ENCODE data around the gene PRRC2B.

The PRRC2B gene

DNA sequence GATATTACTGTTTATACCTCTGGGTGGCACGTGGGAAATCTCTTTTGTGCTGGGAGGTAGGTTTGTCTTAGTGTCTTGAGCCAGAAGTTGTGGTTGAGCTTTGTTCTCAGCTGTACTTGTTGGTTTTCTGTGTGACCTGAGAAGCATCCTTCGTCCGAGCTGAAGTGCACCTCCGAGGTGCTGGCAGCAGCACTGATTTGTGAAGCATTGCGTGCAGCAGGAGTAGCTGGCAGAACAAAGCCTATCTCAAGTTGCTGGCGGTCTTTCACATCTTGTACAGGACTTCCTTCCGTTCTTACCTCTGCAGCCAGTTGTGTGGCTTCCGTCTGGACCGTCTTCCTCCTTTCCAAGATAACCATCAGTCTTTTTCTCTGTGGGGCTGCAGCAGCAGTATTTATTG is 4.3 kb downstream of the PRRC2B start:
- no peaks in the 10 kb centered on the region for H3K9me3 Mint-ChIP-seq
- H3K36me3 Mint-ChIP-seq, result peaks cover 77% of the 10 kb centered on the region
- peak; percentile 33 for ATAC-seq
- peak in 1 of 2 donors; percentile 65 for DNase-seq (ENCODE audit: low spot score in 2 of 2)
- H3K4me1 Mint-ChIP-seq, result peaks cover 77% of the 10 kb centered on the region
- H3K4me3 Mint-ChIP-seq, result peak overlapping the region; percentile 84
- peak overlapping the region; percentile 92 for H3K27ac Mint-ChIP-seq

DNA sequence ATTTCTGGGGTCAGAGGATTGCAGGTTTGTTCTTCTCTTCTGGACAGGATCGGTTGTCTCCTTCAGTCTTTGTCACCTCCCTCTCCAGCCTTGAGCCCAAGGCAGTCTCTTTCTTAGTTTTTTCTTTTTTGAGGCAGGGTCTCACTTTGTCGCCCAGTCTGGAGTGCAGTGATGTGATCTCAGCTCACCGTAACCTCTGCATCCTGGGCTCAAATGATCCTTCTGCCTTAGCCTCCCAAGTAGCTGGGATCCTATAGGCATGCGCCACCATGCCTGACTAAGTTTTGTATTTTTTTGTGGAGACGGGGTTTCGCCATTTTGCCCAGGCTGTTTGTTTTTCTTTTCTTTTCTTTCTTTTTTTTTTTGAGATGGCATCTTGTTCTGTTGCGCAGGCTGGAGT is 6.1 kb downstream of the PRRC2B start:
- peak overlapping the region; percentile 20 for H3K4me3 Mint-ChIP-seq
- no peaks in the 10 kb centered on the region for H3K9me3 Mint-ChIP-seq
- DNase-seq (ENCODE audit: low spot score in 2 of 2), result no peak
- peak overlapping the region; percentile 40 for H3K27ac Mint-ChIP-seq
- peaks cover 90% of the 10 kb centered on the region for H3K36me3 Mint-ChIP-seq
- peaks cover 80% of the 10 kb centered on the region for H3K4me1 Mint-ChIP-seq
- no peak for ATAC-seq

DNA sequence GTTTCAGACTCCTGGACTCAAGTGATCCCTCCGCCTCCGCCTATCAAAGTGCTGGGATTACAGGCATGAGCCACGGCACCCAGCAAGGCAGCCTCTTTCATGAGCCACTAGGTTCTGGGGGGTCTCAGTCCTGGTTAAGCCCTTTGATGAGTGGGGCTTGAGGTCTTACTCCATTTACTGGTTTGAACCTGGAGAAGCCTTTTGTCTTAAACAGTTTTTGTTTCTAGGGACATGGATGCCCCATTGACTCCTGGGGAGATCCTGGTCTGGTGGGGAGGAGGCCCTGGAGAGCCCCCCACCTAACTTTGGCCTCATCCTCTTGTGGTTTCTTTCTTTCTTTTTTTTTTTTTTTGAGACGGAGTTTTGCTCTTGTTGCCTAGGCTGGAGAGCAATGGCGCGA is 6.7 kb downstream of the PRRC2B start:
- H3K9me3 Mint-ChIP-seq, result no peaks in the 10 kb centered on the region
- H3K4me3 Mint-ChIP-seq, result no peak overlapping the region
- DNase-seq (ENCODE audit: low spot score in 2 of 2), result no peak
- ATAC-seq, result no peak
- H3K4me1 Mint-ChIP-seq, result peaks cover 80% of the 10 kb centered on the region
- H3K36me3 Mint-ChIP-seq, result peaks cover 85% of the 10 kb centered on the region
- peak overlapping the region; percentile 68 for H3K27ac Mint-ChIP-seq

DNA sequence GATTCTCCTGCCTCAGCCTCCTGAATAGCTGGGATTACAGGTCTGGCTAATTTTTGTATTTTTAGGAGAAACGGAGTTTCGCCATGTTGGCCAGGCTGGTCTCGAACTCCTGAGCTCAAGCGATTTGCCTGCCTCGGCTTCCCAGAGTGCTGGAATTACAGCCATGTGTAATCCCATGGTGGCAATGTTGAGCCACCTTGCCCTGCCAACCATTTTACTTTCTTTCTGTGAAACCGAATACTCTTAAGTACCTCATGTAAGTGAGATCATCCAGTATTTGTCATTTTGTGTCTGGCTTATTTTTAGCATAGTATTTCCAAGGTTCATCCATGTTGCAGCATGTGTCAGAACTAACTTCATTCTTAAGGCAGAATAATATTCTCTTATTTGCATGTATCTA is 8.2 kb downstream of the PRRC2B start:
- H3K9me3 Mint-ChIP-seq, result no peaks in the 10 kb centered on the region
- no peak for ATAC-seq
- peaks cover 81% of the 10 kb centered on the region for H3K36me3 Mint-ChIP-seq
- H3K4me1 Mint-ChIP-seq, result peaks cover 80% of the 10 kb centered on the region
- DNase-seq (ENCODE audit: low spot score in 2 of 2), result no peak
- H3K4me3 Mint-ChIP-seq, result no peak overlapping the region
- peak overlapping the region; percentile 37 for H3K27ac Mint-ChIP-seq

DNA sequence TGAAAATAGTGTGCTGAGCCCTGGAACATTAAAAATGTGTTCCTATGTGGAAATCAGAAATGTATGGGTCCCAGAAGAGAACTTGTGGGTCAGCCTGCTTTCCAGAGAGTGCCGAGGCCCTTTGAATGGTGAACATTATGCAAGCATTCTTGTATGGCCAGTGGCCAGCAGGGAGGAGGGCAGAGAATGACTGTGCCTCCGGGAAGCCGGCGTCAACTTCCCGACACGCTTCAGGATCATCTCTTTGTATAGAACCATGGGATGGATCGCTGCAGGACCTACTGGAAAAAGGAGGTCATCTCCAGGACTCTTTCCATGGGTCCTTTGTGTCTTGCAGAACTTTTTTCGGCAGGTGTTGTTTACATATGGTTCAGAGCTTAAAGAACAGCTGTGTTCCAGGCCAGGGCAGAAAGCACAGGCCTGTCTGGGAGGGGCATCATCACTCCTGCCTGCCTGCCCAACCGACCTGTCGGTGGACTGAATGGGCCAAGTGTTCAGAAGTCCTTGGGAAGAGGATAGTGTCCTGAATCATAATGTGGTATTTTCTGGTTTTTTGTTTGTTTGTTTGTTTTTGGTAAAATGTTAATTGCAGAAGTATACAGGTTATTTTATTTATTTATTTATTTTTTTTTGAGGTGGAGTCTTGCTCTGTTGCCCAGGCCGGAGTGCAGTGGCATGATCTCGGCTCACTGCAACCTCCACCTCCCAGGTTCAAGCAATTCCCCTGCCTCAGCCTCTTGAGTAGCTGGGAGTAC is 9.0 kb downstream of the PRRC2B start:
- peak overlapping the region; percentile 37 for H3K27ac Mint-ChIP-seq

DNA sequence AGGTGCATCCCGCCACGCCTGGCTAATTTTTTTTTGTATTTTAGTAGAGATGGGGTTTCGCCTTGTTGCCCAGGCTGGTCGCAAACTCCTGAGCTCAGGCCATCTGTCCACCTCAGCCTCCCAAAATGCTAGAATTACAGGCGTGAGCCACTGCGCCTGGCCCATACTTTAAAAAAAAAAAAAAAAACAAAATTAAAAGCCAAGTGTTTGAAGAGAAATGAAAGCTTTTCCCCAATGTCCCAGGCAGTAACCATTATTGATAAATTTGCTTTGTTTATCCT is 9.5 kb downstream of the PRRC2B start:
- no peaks in the 10 kb centered on the region for H3K9me3 Mint-ChIP-seq
- ATAC-seq (no peak), DNase-seq (ENCODE audit: low spot score in 2 of 2) (no peak)
- peaks cover 67% of the 10 kb centered on the region for H3K36me3 Mint-ChIP-seq
- H3K4me1 Mint-ChIP-seq, result peaks cover 80% of the 10 kb centered on the region
- H3K4me3 Mint-ChIP-seq, result no peak overlapping the region
- no peak overlapping the region for H3K27ac Mint-ChIP-seq

More for the DNA sequence above, 9.0 kb downstream of the PRRC2B start:
- no peak overlapping the region for H3K4me3 Mint-ChIP-seq
- H3K9me3 Mint-ChIP-seq, result no peaks in the 10 kb centered on the region
- H3K4me1 Mint-ChIP-seq, result peaks cover 80% of the 10 kb centered on the region
- no peak for DNase-seq (ENCODE audit: low spot score in 2 of 2)
- no peak for ATAC-seq
- peaks cover 72% of the 10 kb centered on the region for H3K36me3 Mint-ChIP-seq

DNA sequence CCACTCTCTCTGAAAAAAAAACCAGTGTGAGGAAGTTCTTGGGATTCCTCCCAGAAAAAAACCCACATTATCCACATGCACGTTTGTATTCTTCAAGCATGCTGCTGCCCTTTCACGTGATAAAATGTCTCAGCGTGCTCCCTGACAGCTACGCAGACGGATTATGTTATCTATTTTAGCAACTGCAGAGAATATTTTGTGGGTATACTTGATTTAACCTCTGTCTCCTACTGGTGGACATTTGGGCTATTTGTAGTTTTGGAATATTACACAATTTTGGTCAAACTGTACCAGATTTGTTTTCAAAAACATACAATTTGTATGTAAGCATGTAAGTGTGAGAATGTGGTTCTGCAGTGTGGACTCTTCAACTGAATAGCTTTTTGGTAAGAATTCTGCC is 10.7 kb downstream of the PRRC2B start:
- no peaks in the 10 kb centered on the region for H3K9me3 Mint-ChIP-seq
- ATAC-seq (no peak), DNase-seq (ENCODE audit: low spot score in 2 of 2) (no peak)
- H3K36me3 Mint-ChIP-seq, result peaks cover 60% of the 10 kb centered on the region
- H3K27ac Mint-ChIP-seq, result peak overlapping the region; percentile 92
- peaks cover 85% of the 10 kb centered on the region for H3K4me1 Mint-ChIP-seq
- H3K4me3 Mint-ChIP-seq, result peak overlapping the region; percentile 71

DNA sequence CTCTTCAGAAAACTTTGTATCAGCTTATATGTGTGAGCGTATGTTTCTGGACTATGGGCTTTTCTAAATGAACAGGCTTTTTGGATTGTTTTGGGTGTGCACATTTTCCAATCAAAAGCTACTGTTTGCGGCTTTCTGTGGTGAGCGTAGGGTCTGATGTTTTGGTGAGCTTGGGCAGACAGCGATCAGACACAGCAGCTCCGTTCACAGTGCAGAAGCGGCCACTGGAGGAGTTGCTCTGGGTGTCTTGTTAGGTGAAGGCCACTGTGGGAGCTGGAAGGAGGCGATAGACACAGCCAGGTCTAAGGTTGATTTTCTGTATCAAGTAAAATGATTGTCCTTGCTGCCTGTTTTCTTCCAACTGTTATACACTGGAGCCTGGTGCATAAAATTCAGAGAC is 11.1 kb downstream of the PRRC2B start:
- H3K4me1 Mint-ChIP-seq, result peaks cover 85% of the 10 kb centered on the region
- peaks cover 60% of the 10 kb centered on the region for H3K36me3 Mint-ChIP-seq
- ATAC-seq (no peak), DNase-seq (ENCODE audit: low spot score in 2 of 2) (no peak)
- H3K27ac Mint-ChIP-seq, result peak overlapping the region; percentile 92
- H3K4me3 Mint-ChIP-seq, result peak overlapping the region; percentile 71
- H3K9me3 Mint-ChIP-seq, result no peaks in the 10 kb centered on the region

DNA sequence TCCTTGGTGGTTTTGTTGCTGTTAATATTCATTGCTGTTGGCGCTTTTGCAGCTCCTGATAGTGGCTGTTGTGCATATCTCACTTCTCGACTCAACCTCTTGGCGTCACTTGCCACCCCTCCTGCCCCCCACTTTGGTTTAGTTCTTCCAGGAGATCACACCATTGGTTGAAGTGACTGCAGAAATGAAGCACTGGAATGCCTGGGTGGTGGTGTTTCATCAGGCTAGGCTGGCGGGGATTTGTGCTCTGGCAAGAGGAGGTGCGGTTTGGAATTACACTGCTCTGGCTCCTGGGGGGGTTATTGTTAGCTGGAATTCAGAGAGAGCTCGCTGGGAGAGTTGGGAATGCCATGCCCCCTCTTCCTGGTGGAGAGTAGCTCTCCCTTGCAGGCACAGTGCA is 11.5 kb downstream of the PRRC2B start:
- ATAC-seq (no peak), DNase-seq (ENCODE audit: low spot score in 2 of 2) (no peak)
- Mint-ChIP-seq H3K9me3 (no peaks in the 10 kb centered on the region), H3K36me3 (peaks cover 62% of the 10 kb centered on the region), H3K27ac (peak overlapping the region; percentile 92), H3K4me1 (peaks cover 85% of the 10 kb centered on the region), H3K4me3 (peak overlapping the region; percentile 71)

DNA sequence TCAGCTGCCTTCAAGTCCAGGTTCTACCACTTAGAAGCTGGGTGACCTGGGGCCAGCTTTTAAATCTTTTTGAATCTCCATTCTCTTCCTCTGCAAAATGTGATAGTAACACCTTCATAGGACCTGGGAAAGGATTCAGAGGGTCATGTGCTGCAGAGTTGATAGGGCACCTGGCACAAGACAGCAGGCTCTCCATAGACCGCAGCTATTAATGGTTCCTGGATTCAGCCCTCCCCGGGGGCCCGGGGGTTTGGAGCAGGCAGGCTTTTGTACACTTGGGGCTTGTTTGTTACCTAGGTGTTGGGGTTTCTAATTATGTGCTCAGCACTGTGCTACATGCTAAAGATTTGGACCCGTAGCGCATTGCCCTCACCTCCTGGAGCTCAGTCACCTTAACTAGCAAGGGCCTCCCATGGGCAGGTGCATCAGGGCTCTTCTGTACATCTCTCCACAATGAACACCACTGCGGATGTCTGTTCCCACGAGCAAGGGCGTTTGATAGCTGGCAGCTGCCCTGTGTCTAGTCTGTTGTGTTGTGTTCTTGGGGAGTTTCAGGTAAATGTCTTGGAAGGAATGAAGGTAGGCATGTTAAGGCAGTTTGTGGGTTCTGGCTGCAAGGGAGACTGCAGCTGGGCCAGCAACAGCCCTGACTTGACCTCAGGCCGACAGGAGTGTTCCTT is 12.1 kb downstream of the PRRC2B start:
- Mint-ChIP-seq H3K36me3 (peaks cover 61% of the 10 kb centered on the region), H3K9me3 (no peaks in the 10 kb centered on the region), H3K4me1 (peaks cover 85% of the 10 kb centered on the region), H3K4me3 (peak overlapping the region; percentile 71), H3K27ac (peak overlapping the region; percentile 92)
- ATAC-seq (no peak), DNase-seq (ENCODE audit: low spot score in 2 of 2) (no peak)

DNA sequence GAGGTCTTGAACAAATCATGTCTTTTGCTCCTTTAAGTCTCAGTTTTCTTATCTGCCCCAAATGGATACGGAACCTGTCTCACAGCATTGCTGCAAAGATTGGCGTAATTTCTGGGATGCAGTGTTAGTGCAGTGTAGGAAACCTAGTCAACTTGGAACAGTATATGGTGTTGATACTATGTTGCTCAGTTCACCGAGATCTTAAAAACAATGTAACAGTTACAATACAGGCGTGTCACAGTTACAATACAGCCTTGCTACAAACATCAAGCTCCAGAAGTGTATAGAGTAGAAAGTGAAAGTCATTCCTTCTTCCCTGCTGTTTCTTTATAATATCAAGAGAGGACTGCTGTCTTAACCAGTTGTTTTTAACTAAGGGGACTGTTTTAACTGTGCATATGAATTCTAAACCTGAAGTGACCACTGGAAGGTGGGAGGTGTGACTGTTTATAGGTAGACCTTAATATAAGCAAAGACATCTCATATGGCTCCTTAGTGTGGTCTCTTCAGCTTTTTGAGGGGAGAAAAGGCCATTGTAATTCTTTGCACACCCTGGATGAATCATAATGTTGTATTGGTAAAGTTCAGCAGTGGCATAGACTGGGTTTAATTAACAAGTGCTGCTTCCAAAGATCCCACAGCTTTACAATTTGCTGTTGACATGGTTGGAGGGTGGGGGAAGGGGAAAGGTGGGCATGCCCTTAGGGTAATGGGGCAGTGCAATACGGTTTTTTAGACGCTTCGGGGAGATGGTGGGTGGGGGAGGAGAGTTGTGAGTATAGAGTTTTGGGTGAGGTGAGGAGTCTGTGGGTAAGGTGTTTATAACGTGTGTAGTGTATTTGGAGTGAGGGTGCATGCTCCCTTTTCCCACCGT is 12.9 kb downstream of the PRRC2B start:
- DNase-seq (ENCODE audit: low spot score in 2 of 2), result peak in 1 of 2 donors; percentile 65
- H3K4me3 Mint-ChIP-seq, result peak overlapping the region; percentile 71
- peak; percentile 80 for ATAC-seq
- peaks cover 80% of the 10 kb centered on the region for H3K4me1 Mint-ChIP-seq
- H3K36me3 Mint-ChIP-seq, result peaks cover 59% of the 10 kb centered on the region
- no peaks in the 10 kb centered on the region for H3K9me3 Mint-ChIP-seq
- peak overlapping the region; percentile 92 for H3K27ac Mint-ChIP-seq

DNA sequence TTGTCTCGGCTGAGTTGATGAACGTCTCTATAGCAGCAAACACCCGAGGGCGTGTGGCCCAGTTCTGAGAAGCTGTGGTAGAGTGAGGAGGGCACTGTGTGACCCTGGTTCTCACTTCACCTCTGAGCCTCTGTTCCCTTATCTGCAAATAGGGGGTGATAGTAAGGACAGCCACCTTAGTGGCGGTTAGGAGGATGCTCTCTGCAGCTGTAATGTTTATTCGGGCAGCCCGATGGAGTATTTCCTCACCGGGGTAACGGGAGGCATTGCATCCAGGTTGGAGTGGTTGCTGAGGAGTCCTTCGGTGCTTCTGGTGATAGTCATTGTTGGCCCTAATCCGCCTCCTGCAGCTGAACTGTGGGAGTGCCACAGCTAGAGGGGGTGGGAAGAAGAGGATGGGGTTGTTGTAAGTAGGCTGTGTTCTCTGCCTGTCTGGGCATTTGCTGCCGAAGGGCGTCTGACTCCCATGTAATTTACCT is 13.9 kb downstream of the PRRC2B start:
- Mint-ChIP-seq H3K4me1 (peaks cover 78% of the 10 kb centered on the region), H3K27ac (peak overlapping the region; percentile 92), H3K4me3 (peak overlapping the region; percentile 71), H3K9me3 (no peaks in the 10 kb centered on the region), H3K36me3 (peaks cover 56% of the 10 kb centered on the region)
- ATAC-seq, result peak; percentile 81
- DNase-seq (ENCODE audit: low spot score in 2 of 2), result peak in 1 of 2 donors; percentile 67

DNA sequence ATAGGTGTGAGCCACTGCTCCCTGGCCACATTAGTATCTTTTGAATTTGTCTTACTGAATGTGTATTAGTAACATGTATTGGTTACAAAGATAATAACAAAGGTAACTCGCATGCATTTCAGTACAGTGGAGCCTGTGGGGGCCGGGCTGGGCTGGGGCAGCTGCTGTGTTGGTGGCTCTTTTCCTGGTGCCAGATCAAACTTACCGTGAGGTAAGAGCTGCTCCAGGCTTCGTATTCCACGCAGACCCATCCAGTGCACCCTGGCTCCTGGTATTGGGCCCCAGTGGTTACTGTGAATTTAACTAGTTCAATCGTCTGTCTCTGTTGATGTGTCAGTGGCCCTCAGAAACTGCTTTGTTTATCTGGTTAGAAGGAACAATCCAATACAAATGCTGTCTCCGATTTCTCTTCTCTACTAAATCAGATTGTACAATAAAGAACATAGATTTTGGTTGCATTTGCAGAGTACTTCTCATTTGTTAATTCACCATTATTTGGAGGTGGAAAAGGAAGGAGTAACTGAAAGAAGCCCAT is 15.6 kb downstream of the PRRC2B start:
- H3K4me3 Mint-ChIP-seq, result peak overlapping the region; percentile 67

DNA sequence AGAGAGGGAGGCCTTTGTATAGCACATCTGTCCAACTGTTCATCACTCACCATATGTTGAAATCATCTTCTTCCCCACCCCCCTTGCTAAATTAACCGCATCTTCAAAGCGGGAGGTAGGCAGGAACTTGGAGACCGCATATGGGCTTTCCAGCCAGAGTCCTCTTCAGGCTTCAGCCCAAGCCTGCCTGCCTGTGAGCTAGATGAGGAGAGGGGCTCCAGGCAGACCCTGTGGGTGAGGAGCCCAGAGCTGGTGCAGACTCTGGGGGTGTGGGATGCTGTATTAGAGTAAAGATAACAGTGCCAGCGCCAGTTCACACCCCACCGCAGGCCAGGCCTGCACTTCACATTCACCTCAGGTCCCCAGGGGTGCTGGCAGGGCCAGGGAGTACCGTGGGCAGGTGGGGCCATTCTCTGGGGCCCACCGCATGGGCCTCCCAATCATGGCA is 16.2 kb downstream of the PRRC2B start:
- no peaks in the 10 kb centered on the region for H3K9me3 Mint-ChIP-seq
- peak overlapping the region; percentile 92 for H3K27ac Mint-ChIP-seq
- H3K4me1 Mint-ChIP-seq, result peaks cover 82% of the 10 kb centered on the region
- peaks cover 33% of the 10 kb centered on the region for H3K36me3 Mint-ChIP-seq
- ATAC-seq, result peak; percentile 19
- peak overlapping the region; percentile 67 for H3K4me3 Mint-ChIP-seq
- DNase-seq (ENCODE audit: low spot score in 2 of 2), result no peak

More for the DNA sequence above, 15.6 kb downstream of the PRRC2B start:
- no peak for ATAC-seq
- H3K27ac Mint-ChIP-seq, result peak overlapping the region; percentile 92
- peaks cover 38% of the 10 kb centered on the region for H3K36me3 Mint-ChIP-seq
- H3K9me3 Mint-ChIP-seq, result no peaks in the 10 kb centered on the region
- H3K4me1 Mint-ChIP-seq, result peaks cover 87% of the 10 kb centered on the region
- no peak for DNase-seq (ENCODE audit: low spot score in 2 of 2)
